K562 (cell line): ENCODE results near the gene POGZ. TPM values are rescaled to one million over a fixed set of nuclear protein-coding genes. Genes with fewer than 3 reads are reported as not detected.

Source experiments
- BCLAF1 ChIP-seq, 2 experiments: fragments of 450-650 bp in 1 of 2; IDR thresholded peaks; 2 replicates each; pipeline ENCODE4 v1.6.1; 2011 to 2017; ENCODE audit warnings: low read depth in 2 of 2, antibody characterized with exemption in 1 of 2, borderline replicate concordance in 1 of 2, low read length in 1 of 2, mild to moderate bottlenecking in 1 of 2, mixed read lengths in 1 of 2; ENCODE audit not compliant: control insufficient read depth in 1 of 2
- BCOR ChIP-seq: fragments of 450-650 bp; IDR thresholded peaks from 2 replicates; pipeline ENCODE4 v1.6.1; 2016
- CCAR2 ChIP-seq: fragments of 200-400 bp; formaldehyde crosslinking; IDR thresholded peaks from 2 replicates; pipeline ENCODE4 v1.6.1; 2017; ENCODE audit warnings: mild to moderate bottlenecking, low read depth, low read length
- HNRNPLL ChIP-seq: fragments of 200-400 bp; formaldehyde crosslinking; IDR thresholded peaks from 2 replicates; pipeline ENCODE4 v1.6.1; 2017; ENCODE audit warnings: low read length, low read depth, mild to moderate bottlenecking; ENCODE audit not compliant: poor library complexity, severe bottlenecking
- MCM2 ChIP-seq: fragments of 450-650 bp; IDR thresholded peaks from 2 replicates; pipeline ENCODE4 v1.6.1; 2017; ENCODE audit warnings: low read depth, mild to moderate bottlenecking
- MECOM ChIP-seq: fragments of 250-450 bp; sonication (Bioruptor Pico); IDR thresholded peaks from 2 replicates; pipeline ENCODE4 v1.8.0; 2022; ENCODE audit warnings: inconsistent platforms
- MNT ChIP-seq, 2 experiments: fragments of 450-650 bp; conservative IDR thresholded peaks; 2 replicates each; pipeline ENCODE4 v1.6.1; 2017; ENCODE audit warnings: mild to moderate bottlenecking in 2 of 2, moderate library complexity in 2 of 2
- NFRKB ChIP-seq: fragments of 450-650 bp; IDR thresholded peaks from 2 replicates; pipeline ENCODE4 v1.6.1; 2016; ENCODE audit warnings: low read depth
- POLR3A ChIP-seq: IDR thresholded peaks from 2 replicates; pipeline ENCODE4 v1.6.1; 2011; ENCODE audit warnings: borderline replicate concordance, mild to moderate bottlenecking, moderate library complexity; ENCODE audit not compliant: insufficient read length, insufficient read depth; ENCODE audit errors: extremely low read depth
- RB1 ChIP-seq: fragments of 450-650 bp; IDR thresholded peaks from 2 replicates; pipeline ENCODE4 v1.6.1; 2017; ENCODE audit warnings: low read depth, mild to moderate bottlenecking
- RBM25 ChIP-seq: fragments of 200-400 bp; formaldehyde crosslinking; IDR thresholded peaks from 2 replicates; pipeline ENCODE4 v1.6.1; 2018; ENCODE audit warnings: low read length, low read depth, moderate library complexity; ENCODE audit not compliant: severe bottlenecking
- SMAD4 ChIP-seq: fragments of 250-450 bp; sonication (Bioruptor Pico); conservative IDR thresholded peaks from 2 replicates; pipeline ENCODE4 v1.8.0; 2021; ENCODE audit warnings: inconsistent platforms, mild to moderate bottlenecking, moderate library complexity
- SMARCA5 ChIP-seq: fragments of 450-650 bp; IDR thresholded peaks from 2 replicates; pipeline ENCODE4 v1.6.1; 2016
- TARDBP ChIP-seq: fragments of 450-650 bp; IDR thresholded peaks from 2 replicates; pipeline ENCODE4 v1.6.1; 2016
- TGIF2 ChIP-seq: sonication (generic); formaldehyde crosslinking; IDR thresholded peaks from 2 replicates; pipeline ENCODE4 v1.8.1; 2022; ENCODE audit warnings: mild to moderate bottlenecking, missing genetic modification reagents, moderate library complexity
- THRA ChIP-seq: fragments of 450-650 bp; IDR thresholded peaks from 2 replicates; pipeline ENCODE4 v1.6.1; 2017; ENCODE audit warnings: mild to moderate bottlenecking, moderate library complexity
- VEZF1 ChIP-seq: fragments of 200-800 bp; sonication (Bioruptor generic); IDR thresholded peaks from 2 replicates; pipeline ENCODE4 v1.6.1; 2017; ENCODE audit warnings: missing genetic modification characterization, missing compliant biosample characterization
- ZFP30 ChIP-seq: fragments of 250-450 bp; sonication (Bioruptor Pico); IDR thresholded peaks from 2 replicates; pipeline ENCODE4 v1.8.0; 2022; ENCODE audit warnings: moderate library complexity, mild to moderate bottlenecking, inconsistent platforms, borderline replicate concordance
- ZNF583 ChIP-seq: fragments of 250-450 bp; sonication (Bioruptor Pico); IDR thresholded peaks from 2 replicates; pipeline ENCODE4 v1.4.0; 2020
- polyA plus RNA-seq, 8 experiments: library from polyadenylated mRNA; depleted of rRNA in 4 of 8; stranded (reverse) in 5 of 8; unstranded in 3 of 8; fragments of >200 nt; fragmentation: Nextera tagmentation in 2 of 8; fragmentation: Illumina TruSeq in 1 of 8; extraction: Ambion mirVana in 2 of 8; extraction: Trizol in 1 of 8; gene quantifications; 2 replicates each; pipeline versions ENCODE4 v1.2.1 to v1.2.3, GENCODE V29; 2011 to 2014; ENCODE audit warnings: inconsistent platforms in 1 of 8, missing spikeins in 1 of 8
- total RNA-seq, 7 experiments: library from RNA; depleted of rRNA in 6 of 7; stranded (reverse); fragments of >200 nt in 6 of 7; fragmentation: Illumina TruSeq in 2 of 7; extraction: Trizol in 2 of 7; gene quantifications; 2 replicates each; pipeline versions ENCODE4 v1.2.1 to v1.2.3, GENCODE V29; 2011 to 2021; ENCODE audit warnings: low replicate concordance in 1 of 7

POGZ gene
- total and polyA plus RNA-seq, 9 of the 15 experiments (the other 6 are each of a cell fraction or from before 2014, with no cell fraction given), result 9.4 to 40.6 (median 21.6) TPM

DNA sequence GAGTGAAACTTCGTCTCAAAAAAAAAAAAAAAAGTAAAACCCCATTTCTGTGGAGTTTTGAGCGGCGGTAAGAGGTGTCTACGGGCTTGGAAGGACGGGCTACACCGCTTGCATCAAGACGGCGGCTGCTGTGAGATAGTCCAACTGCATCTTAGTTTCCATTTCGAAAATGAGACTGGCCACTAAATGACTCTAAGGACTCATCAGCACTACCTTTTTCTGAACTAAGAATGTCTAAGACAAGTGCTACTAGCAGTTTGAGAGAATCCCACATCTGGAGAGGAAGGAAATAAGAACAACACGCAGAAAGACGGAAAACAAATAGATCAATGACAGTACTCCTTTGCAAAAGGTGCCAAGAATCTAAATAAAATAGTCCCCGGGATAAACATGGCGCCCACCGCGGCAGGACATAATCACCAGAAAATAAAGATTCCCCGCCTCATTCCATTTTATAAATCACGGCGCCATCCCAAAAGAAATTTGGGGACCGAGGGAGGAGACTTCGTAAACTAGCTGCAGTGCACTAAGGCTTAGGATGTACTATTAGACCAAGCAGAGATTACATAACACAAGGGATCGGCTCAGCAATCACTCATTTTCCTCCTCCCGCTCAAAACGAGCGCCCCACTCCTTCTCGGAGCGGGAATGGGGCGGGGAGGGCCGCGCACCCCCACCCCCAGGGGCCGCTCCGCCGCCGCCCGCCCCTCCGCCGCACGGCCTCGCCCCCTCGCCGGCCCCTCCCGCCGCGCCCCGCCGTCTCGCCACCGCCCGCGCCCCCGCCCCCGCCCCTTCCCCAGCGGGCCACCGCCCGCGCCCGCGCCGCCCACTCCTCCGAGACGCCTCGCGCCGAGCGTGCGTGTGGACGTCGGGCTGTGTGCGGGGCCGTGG lies 1.1 kb downstream of the POGZ start (continued):
- no peak for TF ChIP-seq BCOR
- no peak for TF ChIP-seq SMARCA5
- TF ChIP-seq ZFP30 (CRISPR knock-in tag), result no peak
- TF ChIP-seq THRA, result no peak
- no peak for TF ChIP-seq TGIF2 (CRISPR knock-in tag)
- peak; percentile 24 to 32; a peak in 1 of 4 replicates for TF ChIP-seq MNT (conservative IDR thresholded peaks at IDR 0.05)
- TF ChIP-seq BCLAF1 (IDR thresholded peaks at IDR 0.05; ENCODE audit: borderline replicate concordance in 1 of 2, control insufficient read depth in 1 of 2, low read depth in 2 of 2, low read length in 1 of 2), result 0 out of 4 replicates have a peak, but pooled peaks of 1 of the 2 experiments have one; percentile 61
- no peak for TF ChIP-seq MECOM (CRISPR knock-in tag)
- no peak for TF ChIP-seq CCAR2
- 0 out of 2 replicates have a peak, but pooled peaks have one; percentile 24 for TF ChIP-seq RB1
- no peak for TF ChIP-seq RBM25
- TF ChIP-seq NFRKB, result peak; percentile 95
- TF ChIP-seq HNRNPLL, result no peak
- TF ChIP-seq MCM2, result no peak
- 0 out of 2 replicates have a peak, but pooled peaks have one; percentile 48 for TF ChIP-seq TARDBP
- peak; percentile 75 for TF ChIP-seq VEZF1
- TF ChIP-seq POLR3A, result no peak
- TF ChIP-seq SMAD4 (CRISPR knock-in tag), result 0 out of 2 replicates have a peak, but pooled peaks have one; percentile 27
- TF ChIP-seq ZNF583 (CRISPR knock-in tag), result no peak
